HG03175 (cell line): Measurements from ENCODE around the gene MRPL49.
A peak's percentile ranks its signal among the peaks of the same experiment; 100 is the strongest.

Experiments
- ATAC-seq: cut with Tn5 transposase; IDR thresholded peaks from one replicate; pipeline ENCODE4 v1.9.1; 2021; ENCODE audit warnings: mild to moderate bottlenecking, moderate library complexity; ENCODE audit not compliant: unreplicated experiment

MRPL49 gene

GRCh38 chr11:65102142-65103095, 19.7 kb upstream of the MRPL49 start:
- ATAC-seq: no peak

DNA sequence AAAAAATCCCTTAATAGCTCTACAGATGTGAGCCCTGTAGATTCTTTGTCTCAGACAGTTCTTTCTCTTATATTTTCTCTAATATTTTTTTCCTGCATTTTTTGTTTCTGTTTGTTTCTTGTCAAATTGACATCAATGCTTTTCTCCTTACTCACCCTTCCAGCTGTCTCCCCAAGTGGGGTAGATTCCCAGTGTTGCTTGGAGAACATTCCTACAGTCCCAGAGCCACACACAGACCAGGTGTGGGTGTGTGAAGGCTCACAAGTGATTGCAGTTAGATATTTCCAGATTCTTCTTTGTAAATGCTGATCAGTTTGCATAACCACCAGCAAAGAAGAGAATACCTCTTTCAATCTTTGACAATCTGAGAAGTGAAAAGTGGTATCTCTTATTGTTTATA, 18.6 kb upstream of the MRPL49 start:
- ATAC-seq: no peak

DNA sequence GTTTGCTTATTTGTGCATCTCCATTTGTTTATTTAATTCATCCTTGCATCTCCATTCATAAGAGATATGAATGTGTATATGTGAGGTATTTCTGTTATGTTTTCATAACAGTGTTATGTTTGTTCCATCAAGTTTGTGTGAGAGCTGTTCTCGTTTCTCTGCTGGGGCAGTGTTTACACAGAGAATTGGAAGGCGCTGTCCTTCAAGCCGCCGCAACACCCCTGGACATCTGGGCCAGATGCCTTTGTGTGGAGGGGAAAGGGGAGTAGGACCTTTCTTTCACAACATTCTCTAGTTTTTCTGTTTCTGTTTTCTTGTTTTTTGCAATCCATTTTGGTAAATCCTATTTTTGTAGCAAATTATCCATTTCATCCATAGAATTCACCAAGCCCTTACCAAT, 17.5 kb upstream of the MRPL49 start:
- ATAC-seq: no peak

GRCh38 chr11:65107078-65107477, 15.0 kb upstream of the MRPL49 start:
- ATAC-seq: no peak

- no peak for ATAC-seq
Measured at GRCh38 chr11:65107751-65108468, 14.2 kb upstream of the MRPL49 start.

- no peak for ATAC-seq
Measured at GRCh38 chr11:65108469-65109123, 13.5 kb upstream of the MRPL49 start.

GRCh38 chr11:65109231-65110198, 12.6 kb upstream of the MRPL49 start:
- ATAC-seq: no peak

DNA sequence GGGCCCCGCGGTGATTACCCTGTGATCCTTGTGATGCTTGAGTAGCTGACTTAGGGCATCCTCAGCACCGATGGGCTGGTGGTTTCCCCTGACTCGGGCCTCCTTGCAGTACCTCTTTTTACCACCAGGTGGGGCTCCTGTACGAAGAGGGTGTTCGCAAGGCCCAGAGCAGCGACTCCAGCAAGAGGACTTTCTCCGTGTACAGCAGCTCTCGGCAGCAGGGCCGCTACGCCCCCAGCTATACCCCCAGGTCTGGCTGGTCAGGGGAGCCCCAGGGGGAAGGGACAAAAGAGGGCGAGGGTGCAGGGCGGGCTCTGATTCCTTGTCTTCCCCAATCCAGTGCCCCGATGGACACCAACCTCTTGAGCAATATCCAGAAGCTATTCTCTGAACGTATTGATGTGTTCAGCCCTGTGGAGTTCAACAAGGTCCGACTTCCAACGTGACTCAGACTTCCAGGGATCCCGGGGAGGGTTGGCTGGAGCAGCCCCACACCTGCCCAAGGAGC, 11.7 kb upstream of the MRPL49 start:
- ATAC-seq: no peak

DNA sequence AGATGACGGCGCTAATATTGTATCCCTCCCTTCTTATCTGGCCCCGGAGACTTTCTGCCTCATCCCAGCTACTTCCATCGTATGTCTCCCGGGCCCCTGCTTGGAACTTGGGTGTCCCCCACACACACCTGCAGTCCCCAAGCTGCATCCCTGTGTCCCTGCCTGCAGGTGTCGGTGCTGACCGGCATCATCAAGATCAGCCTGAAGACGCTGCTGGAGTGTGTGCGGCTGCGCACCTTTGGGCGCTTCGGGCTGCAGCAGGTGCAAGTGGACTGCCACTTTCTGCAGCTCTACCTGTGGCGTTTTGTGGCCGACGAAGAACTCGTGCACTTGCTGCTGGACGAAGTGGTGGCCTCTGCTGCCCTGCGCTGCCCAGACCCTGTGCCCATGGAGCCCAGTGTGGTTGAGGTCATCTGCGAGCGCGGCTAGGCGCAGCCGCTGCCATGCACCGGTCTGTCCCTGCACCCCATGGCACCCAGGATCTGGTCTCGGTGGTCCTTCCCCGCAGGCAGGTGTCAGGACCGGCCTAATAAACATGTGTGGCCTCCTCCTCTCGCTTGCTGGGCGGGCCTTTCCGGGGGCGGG, 10.9 kb upstream of the MRPL49 start:
- ATAC-seq: no peak

DNA sequence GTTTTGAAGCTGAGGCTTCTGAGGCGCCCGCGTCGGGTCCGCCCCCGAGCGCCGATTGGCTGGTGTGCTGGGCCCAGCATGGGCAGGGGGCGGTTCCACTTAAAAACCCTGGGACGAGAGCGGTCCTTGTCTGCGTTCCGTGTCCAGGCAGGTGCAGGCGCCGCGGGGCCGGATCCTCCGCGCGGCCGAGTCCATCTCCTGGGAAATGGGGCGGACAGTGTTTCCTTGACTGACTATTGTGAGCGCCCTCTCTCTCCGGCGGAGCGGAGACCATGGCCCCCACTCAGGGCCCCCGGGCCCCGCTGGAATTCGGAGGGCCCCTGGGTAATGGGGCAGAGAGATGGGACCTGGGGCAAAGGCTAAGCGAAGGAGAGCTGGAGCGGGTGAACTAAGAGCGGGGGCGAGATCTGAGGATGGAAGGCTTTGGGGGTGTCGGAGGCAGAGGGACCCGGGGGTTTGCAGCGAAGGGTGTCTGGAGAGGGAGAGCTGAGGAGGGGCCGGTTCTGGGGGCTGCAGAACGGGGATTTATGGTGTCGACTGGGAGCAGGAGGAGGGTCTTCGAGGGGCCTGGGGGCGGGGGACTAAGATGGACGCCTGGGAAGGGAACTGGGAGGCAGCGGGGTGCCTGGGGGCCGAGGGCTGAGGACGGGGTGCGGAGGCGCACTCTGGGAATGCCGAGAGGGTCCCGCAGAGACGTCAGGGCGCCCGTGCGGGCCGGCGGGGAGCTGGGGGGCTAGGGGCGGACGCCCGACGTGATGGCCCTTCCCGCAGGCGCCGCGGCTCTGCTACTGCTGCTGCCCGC, 10.2 kb upstream of the MRPL49 start, which contains the start of gene TM7SF2:
TSS of gene TM7SF2 (plus strand) at position 129 of the 802 bp plus-strand sequence. CDS start at position 273, 144 bp downstream.
- peak; percentile 70 for ATAC-seq

DNA sequence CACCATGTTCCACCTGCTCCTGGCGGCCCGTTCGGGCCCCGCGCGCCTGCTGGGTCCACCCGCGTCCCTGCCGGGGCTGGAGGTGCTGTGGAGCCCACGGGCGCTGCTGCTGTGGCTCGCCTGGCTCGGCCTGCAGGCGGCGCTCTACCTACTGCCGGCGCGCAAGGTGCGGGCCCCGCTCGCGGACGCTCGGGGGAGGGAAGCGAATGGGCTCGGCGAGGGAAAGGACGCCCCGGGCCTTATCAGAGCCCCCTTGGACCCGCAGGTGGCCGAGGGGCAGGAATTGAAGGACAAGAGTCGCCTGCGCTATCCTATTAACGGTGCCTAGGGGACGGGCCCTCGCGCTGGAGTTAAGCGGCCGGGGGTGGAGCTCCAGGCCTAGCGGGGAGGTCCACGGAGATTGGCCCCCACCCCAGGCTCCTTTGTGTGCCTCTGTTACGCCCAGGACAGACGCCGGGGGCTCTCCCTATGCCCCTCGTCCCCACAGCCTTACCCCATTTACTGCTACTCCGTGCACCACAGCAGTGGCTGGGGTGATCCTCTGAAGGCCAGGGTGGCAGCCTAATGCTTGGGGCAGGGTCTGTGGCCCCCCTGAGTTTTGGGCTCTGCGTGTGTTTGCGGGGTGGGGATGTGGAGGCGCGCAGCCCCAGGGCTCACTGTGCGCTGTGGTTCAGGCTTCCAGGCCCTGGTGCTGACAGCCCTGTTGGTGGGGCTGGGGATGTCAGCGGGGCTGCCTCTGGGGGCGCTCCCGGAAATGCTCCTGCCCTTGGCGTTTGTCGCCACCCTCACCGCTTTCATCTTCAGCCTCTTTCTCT, 9.4 kb upstream of the MRPL49 start:
- peak; percentile 38 for ATAC-seq

- ATAC-seq: no peak
Measured at GRCh38 chr11:65113361-65113756, 8.8 kb upstream of the MRPL49 start.

- ATAC-seq: no peak
Measured at GRCh38 chr11:65113839-65114238, 8.3 kb upstream of the MRPL49 start.

DNA sequence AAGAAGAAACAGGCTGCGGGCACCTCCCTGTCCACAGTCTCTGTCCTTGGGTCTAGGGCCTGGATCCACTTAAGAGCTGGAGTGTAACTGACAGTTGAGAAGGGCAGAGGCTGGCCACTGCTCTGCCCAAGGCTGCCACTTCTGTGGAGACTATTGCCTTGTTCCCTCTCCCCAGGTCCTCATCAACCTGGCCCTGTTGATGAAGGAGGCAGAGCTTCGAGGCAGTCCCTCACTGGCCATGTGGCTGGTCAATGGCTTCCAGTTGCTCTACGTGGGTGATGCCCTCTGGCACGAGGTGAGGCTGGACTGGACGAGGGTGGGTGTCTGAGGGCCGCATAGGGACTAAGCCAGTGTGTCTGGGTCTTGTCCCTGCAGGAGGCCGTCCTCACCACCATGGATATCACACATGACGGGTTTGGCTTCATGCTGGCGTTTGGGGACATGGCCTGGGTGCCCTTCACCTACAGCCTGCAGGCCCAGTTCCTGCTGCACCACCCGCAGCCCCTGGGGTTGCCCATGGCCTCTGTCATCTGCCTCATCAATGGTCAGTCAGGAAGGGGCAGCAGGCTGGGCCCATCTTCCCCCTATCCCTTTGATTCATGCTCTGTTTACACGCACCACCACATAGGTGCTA, 7.5 kb upstream of the MRPL49 start:
- no peak for ATAC-seq

DNA sequence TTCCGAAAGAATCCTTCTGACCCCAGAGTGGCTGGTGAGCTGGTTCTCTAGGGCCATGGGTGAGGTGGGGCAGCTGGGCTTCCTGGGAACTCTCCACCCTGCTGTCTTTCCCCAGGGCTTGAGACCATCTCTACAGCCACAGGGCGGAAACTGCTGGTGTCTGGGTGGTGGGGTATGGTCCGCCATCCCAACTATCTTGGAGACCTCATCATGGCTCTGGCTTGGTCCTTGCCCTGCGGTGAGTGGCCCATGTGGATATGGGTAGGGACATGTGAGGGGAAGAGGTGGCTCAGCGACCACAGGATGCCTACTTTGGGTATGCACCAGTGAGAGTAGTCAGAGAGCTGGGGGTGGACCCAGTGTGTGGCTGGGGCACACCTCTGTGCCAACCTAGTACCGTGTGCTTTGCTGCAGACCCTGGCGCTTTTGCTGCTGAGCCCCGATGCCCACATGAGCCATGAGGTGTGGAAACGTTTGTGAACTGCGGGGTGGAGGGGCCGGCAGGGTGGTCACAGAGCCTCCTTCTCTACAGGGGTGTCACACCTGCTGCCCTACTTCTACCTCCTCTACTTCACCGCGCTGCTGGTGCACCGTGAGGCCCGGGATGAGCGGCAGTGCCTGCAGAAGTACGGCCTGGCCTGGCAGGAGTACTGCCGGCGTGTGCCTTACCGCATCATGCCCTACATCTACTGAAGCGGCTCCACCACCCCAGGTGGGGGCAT, 6.6 kb upstream of the MRPL49 start:
- no peak for ATAC-seq

GRCh38 chr11:65116370-65117205, 5.5 kb upstream of the MRPL49 start:
- ATAC-seq: no peak
